Superior temporal gyrus (tissue), 1 donor: ENCODE data around the gene DNASE1L1.
"Not testable (repeated sequence)": the region's sequence is repeated elsewhere in the genome, so short reads cannot be mapped to it uniquely, and the experiment has no call there.

Source experiments
- DNase-seq: peaks from one replicate; pipeline ENCODE4 v3.0.0-alpha.2; 2016; ENCODE audit errors: extremely low spot score

The DNASE1L1 gene

DNA sequence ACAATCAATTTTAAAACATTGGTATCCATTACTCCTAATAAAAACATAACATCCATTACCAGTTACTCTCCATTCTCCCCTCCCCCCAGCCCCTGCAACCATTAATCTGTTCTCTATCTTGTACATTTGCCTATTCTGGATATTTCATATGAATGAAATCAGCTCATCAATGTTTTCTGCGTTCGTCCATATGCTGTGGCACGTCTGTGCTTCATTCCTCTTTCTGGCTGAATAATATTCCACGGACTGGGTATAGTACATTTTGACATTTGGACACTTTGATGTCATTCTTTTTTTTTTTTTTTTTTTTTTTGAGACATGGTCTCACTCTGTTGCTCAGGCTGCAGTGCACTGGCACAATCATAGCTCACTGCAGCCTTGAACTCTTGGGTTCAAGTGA is 5.2 kb downstream of the DNASE1L1 start:
- DNase-seq, result no peak

DNA sequence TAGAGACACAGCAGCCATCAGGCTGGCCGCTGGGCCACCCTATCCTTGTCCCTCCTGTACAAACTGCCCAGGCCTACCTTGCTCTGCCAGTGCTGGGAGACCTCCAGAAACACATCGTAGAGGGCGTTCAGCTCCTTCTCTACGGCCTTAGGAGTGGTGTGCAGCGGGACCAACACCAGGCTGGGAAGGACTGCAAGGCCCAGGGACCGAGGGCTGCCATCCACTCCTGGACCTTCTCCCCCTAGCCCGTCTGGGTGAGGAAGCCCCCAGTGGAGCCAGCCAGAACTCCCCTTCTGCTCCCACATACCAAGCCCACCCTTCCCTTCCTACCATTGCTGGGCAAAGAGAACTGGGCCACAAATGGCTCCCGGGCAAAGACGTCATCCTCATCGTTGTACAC is 5.9 kb downstream of the DNASE1L1 start:
- DNase-seq, result no peak

DNA sequence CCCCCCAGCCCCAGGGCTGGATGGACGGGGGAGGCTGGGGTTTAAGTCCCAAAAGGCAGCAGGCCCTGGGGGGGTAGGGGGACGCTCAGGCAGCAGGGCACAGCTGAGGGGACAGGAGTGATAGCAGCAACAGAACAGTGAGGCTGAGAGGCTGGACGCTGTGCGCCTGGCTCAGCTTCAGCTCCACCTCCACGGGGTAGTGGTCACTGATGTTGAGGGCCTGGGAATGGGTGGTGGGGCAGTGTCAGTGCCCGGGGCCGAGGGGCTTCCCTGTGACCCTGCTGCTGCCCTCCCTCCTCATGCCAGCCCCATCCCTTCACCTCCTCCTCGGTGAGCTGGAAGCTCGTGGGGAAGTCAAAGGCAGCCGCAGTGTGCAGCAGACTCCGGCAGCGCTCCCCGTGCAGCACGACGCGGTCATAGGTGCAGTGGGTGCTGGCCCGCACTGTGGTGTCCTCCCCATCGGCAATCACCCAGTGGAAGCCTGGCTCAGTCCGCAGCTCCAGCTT is 6.4 kb downstream of the DNASE1L1 start:
- DNase-seq, result no peak

DNA sequence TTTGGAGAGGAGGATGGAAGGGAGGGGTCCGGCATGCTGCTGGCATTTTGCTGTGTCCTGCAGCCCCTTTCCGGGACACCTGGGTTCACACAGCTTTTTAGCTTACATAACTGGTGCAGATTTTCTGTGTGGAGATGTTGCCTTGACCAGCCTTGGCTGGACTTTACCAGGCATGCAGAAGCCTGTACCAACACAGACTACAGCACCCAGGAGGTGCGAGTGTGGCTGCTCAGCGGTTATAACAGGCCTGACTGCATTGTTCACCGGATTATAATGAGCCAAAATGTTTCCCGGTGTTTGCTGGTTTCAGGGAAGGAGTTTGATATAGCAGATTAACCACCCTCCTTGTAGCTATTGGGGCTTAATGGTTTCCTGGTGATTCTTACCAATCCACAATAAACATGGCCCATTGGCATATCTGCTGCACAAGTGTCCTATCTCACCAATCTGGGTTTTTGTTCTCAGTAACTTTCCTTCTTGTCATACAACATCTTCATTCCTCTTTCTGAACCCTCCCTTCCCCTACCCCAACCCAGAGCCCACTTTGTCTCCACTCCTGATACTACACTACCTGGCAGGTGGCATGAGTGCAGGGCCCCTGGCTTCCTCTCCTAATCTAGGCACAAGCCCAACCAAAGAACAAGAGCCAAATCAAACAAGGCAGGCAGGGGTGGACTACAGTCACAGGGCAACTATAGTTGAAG is 7.0 kb downstream of the DNASE1L1 start:
- no peak for DNase-seq

DNA sequence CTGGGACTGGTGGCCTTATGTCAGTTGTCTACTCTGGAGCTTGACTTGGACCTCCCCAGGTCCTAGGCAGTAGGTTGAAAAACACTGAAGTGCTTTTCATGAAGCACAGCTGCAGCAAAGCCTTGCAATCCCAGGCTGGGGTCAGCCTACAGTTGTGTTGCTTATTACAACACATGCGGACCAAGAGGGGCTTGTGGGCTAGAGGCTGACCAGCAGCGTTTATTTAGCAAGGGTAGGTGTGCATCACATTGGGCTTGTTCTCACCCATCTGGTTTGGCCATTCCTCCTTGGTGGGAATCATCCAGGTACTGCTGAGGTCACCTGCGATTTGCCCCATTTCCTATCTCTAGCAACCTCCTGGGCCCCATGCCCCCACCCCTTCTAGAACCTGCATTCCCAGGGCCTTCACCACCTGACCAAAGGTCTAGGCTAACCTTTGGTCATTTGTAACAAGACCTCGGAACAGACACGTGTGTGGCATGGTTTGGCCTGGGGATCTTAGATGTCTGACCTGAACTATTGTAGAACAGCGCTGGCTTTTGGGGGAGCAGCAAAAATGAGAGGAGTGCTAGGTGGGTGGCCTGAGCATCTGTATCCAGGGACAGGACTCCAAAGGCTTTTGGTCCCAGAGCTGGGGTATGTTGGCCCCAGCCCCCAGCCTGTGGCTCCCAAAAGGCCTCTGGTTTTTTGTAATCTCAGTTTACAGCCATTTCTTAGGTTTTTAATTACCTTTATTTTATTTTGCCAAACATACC is 7.8 kb downstream of the DNASE1L1 start:
- no peak for DNase-seq

DNA sequence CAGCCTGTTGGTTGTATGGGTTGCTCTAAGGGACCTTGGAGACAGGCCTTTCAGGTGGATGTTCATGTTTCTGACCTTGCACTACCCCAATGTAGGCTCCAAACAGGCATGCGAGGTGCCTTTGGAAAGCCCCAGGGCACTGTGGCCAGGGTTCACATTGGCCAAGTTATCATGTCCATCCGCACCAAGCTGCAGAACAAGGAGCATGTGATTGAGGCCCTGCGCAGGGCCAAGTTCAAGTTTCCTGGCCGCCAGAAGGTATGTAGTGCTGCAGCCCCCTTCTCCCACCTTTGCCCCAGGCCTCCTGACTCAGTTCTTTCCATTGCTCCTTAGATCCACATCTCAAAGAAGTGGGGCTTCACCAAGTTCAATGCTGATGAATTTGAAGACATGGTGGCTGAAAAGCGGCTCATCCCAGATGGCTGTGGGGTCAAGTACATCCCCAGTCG is 8.7 kb downstream of the DNASE1L1 start:
- DNase-seq, result not testable (repeated sequence)

DNA sequence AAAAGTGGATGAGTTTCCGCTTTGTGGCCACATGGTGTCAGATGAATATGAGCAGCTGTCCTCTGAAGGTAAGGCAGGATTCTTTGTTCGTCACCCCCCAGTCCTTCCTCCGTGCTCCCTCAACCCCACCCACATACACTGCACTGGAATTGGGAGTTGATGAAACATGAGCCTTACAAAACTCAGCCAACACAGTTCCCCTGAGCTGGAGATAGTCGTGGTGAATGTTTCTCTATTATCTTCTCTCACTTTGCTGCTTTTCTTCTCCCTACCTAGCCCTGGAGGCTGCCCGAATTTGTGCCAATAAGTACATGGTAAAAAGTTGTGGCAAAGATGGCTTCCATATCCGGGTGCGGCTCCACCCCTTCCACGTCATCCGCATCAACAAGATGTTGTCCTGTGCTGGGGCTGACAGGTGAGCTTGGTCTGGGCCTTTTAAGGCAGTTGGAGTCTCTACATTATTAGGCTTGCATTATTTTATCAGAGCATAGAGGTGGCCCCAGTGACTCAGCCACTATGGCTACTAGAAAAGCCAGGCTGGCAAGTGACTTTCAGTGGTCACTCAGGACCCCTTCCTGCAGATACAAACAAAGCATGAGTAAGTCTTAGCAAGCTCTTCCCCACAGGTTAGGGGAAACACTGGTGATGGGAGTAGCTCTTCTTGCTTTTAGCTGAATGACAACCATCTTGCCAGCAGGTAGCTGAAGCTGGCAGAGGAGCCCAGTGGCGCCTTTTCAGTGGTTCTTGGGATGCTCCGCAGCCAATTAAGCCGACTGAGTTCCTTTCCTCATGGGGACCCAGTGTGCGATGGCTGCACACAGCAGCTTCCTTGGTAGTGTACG is 9.3 kb downstream of the DNASE1L1 start:
- no peak for DNase-seq

DNA sequence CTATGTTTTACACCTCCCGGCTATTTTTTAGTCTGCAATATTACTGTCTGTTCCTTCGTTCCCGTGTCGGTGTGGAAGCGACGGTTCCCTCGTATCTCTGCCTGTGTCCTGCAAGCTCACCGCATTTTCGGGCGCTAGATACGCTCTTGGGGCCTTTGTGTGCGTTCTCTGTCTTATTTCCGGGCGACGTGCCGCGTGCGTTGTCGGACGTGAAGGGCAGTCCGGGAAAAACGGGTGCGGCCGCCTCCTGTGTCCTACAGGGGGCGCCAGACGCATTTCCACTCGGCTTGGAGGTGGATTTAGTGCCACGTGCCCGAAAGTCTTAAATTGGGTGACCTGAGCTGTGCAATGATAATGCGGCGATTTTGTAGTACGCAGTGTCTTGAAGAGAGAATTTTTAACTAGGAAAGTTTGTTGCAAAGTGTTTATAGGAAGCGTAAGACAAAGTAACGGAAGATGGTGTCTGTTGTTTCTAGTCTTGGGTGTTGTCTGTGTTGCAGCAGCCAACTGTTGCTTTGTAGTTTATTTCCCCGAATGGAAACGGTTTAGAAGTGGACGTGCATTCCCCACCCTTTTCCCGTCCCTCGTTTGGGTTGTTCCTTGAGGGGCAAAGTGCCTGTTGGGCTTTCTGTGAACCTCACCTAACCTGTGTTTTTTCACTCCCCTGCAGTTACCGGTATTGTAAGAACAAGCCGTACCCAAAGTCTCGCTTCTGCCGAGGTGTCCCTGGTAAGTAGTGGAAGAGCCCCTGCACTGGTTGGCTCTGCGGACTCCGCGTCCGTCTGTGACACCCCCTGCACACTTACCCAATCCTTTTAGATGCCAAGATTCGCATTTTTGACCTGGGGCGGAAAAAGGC is 10.2 kb downstream of the DNASE1L1 start:
- peak; percentile 83 for DNase-seq

DNA sequence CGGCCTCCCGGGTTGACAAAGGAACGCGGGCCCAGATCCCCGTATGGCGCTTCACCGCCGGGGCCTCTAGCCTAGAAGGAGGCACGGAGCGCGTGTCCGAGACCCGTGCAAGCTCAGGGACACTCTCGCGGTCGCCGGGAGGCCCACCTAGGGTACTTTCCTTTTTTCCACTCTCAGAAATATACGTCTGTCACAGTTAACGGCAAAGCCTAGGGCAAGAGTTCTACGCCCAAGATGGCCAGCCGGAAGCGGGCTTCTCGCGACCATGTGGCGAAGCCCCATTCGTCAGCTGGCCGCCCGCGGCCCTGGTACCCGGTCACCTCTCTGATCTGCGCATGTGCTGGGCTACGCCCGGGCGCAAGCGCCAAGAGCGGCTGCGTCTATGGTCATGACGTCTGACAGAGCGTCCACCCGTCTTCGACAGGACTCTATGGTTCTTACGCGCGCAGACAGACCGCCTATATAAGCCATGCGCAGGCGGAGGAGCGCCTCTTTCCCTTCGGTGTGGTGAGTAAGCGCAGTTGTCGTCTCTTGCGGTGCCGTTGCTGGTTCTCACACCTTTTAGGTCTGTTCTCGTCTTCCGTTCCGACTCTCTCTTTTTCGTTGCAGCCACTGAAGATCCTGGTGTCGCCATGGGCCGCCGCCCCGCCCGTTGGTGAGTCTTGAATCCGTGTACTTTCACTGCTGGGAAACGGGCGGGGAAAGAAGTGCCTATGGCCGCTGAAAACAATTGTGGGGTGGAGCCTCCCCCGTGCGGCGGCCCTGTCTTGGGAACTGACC is 11.0 kb downstream of the DNASE1L1 start, which contains the start of gene RPL10:
Gene RPL10, plus strand, starts transcription at position 490 of the 780 bp plus-strand sequence. Its CDS starts 143 bp downstream, at position 633.
- DNase-seq, result peak; percentile 95

DNA sequence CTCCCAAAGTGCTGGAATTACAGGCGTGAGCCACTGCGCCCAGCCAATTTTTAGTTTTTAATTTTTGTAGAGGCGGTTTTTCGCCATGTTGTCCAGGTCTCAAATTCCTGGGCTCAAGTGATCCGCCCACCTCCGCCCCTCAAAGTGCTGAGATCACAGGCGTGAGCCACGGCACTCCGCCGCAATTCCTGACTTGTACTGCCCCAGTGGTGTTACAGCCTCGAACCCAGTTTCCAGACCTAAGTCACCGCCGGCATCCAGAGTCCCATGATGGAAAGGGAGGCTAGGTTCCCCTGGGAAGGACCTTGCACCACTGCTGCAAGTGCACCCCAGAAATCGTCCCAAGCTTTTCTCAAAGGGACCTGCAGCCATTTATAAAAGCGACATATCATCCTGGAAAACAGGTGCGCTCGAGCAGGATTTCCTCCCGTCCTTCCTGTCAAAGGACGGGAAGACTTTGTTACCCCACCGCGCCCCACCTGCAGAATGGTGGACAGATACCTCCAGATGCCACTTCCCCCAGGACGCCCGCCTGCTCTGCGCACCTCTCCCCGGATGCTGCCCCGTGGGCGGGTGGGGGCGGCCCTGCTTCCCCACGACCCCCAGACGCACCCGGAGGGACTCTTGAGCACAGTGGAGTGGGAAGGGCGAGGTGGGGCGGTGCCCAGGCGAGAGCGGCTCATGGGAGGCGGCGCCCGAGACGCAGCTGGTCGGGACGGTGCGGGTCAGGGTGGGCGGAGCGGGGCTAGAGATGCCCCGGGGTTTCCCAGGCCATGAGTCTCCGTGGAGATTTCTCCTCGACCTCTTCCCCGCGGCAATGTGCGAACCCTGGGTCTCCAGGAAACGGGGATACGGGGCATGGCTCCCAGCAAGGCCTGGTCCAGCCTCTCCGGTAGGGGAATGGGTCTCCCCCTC is 11.8 kb downstream of the DNASE1L1 start:
- no peak for DNase-seq

DNA sequence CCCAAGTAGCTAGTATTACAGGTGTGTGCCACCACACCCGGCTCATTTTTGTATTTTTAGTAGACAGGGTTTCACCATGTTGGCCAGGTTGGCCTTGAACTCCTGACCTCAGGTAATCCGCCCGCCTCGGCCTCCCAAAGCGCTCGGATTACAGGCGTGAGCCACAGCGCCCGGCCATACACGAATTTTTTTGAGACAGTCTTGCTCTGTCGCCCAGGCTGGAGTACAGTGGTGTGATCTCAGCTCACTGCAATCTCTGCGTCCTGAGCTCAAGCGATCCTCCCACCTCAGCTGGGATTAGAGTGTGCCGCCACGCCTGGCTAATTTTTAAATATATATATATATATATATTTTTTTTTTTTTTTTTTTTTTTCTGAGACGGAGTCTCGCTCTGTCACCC is 12.7 kb downstream of the DNASE1L1 start:
- DNase-seq, result not testable (repeated sequence)

DNA sequence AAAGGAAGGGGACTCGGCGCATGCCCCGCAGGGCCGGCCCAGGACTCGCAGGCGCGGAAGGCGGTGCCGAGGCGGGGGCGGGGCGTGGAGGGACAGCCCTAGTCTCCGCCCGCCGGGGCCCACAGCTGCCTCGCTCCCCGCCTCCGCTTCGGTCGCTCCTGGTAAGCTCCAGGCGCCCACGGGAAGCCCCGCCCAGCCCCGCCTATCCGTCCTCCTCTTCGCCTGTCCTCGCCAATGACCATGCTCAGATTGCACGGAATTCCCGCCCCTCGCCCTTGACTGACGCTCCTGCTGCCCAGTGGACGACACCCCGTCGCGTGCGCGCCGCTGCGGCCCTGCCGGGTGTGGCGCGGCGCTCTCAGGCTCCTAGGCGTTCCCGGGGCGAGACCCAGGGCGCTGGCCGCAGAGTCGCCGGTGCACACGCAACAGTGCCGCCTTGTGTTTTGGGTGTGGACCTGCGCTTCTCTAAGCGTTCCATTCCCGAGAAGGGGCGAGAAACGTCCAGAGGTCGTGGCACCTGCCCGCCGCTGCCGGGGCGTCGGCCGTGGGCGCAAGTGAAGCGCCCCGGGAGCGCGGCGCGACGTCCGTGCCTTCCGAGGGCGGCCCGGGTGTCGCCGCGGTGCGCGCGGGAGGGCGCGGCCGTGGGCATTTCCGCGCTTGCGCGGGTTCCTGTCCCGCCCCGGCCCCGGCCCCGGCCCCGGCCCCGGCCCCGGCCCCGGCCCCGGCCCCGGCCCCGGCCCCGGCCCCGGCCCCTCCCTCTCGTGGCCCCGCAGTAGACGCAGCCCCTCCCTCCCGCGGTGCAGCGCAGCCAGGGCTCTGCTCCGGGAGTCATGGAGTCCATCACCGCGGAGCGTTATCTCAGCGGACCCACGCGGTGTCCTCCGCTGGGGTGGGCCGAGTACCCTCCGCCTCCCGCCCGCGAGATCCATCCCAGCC is 19.0 kb downstream of the DNASE1L1 start:
- not testable (repeated sequence) for DNase-seq

DNA sequence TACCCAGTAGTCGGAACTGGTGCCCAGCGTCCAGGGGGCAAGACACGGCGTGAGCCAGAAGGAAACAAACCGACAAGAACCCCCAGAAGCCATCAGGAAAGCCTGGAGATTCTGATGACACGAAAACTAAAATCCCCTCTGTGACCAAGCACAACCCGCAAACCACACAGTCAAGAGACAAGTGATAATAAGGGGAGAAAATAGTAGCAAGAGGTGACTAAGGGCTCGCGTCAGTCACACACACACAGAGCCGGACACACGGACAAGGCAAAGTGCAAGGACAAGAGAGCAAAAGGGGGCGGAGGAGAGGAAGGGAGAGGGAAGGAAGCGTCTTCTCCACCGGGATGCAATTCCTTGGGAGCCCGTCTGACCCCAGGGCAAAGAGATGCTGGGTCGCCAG is 20.4 kb downstream of the DNASE1L1 start:
- not testable (repeated sequence) for DNase-seq

DNA sequence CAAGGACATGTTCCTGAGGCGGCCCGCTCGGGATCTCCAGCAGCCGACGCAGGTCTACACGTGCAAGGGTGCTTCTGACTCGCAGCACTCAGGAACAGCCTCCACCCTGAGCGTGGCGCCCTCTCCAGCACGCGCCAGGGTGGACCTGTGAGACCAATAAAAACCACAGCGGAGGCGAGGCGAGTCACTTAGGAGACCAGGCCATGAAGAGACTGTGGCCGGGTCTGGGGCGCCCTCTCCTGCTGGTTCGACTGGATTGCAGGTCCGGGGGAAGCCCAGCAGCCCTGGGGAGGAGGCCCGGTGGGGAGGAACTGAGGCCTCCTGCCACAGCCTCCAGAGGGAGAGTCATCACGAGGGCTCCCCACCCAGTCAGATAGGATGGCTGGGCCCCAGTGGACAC is 21.0 kb downstream of the DNASE1L1 start:
- not testable (repeated sequence) for DNase-seq

DNA sequence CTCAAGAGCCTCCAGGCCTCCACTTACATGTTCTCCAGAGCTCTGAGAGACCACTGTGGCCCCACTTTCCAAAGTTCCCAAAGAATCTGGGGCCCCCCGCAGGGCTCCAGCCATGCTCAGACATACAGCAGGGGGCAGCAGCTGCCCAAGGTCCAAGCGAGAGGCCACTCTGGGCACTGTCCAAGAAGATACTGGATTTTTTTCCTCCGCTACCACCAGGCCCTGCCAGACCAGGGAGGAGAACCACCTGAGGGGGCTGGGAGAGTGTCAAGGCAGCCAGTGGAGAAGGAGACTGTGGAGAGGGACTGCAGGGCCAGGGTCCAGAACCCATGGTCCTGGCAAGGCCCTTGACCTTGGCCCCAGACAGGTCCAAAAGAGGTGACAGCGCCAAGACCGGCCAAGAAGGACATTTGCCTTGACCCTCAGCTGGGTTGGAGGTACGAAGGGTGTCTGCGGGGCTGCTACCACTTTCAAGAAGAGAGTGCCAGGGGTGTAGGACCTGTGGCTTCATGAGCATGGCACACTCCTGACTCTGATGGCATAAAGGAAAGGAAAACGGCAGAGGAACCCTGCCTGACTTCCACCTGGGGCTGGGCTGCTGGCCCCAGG is 24.7 kb downstream of the DNASE1L1 start:
- DNase-seq, result no peak

DNA sequence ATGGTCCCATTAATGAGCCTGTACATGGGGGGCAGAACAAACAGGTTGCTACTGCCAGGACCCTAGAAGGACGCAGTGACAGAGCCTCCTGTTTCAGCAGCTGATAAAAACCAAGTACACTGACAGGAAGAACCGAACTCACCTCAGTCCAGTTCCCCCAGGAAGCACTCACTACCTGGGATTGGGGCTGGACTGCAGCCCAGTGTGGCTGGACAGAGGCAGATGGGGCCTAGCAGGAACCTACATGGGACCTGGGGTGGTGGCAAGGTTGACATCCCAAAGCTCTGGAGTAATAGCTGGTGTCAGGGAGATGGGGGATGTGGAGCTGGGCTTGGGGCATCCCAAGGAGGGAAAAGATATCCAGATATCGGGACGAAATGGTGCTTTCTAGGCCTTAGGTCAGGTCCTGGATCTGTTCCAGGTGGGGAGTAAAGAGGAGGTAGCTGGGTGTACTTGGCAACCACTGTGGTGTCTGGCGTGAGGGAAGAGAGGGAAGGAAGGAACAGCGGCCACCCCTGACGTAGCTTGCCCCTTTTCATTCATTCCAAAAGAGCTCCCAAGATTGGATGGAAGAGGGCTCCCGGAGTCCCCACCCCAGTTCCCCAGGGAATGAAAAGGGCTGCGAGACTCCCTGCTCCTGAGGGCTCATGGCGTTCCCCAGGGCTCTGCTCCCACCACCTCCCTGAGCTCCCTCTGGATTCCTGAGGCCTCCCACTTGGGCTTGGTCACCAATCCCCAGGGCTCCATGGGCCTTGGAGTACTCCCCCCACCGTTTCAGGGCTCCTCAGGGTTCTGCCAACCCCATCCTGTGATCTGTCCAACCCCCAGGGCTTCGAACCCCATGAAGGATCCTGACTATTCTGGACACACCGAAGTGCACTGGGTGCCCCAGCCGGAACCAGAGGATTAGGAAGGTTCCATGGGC is 25.4 kb downstream of the DNASE1L1 start:
- DNase-seq, result no peak
